GM18907 (cell line): ENCODE measurements around the gene NUDT17.
"Not testable (repeated sequence)": the region's sequence is repeated elsewhere in the genome, so short reads cannot be mapped to it uniquely, and the experiment has no call there.

Experiments used
- ATAC-seq: cut with Tn5 transposase; IDR thresholded peaks from one replicate; pipeline ENCODE4 v1.9.1; 2021; ENCODE audit warnings: mild to moderate bottlenecking, moderate library complexity; ENCODE audit not compliant: unreplicated experiment

NUDT17 gene

GRCh38 chr1:145845514-145846161, at the start of gene NUDT17:
TSS of gene NUDT17 (plus strand) at chr1:145845630. CDS start at chr1:145845641, 11 bp downstream.
- peak; percentile 59 for ATAC-seq

- ATAC-seq = no peak
These were observed 48.7 kb upstream of the NUDT17 start for GRCh38 chr1:145796753-145797152.

- ATAC-seq = no peak
These were observed 45.6 kb upstream of the NUDT17 start for GRCh38 chr1:145799806-145800205.

GRCh38 chr1:145804235-145805045, 41.0 kb upstream of the NUDT17 start:
- no peak for ATAC-seq

GRCh38 chr1:145805057-145805456, 40.4 kb upstream of the NUDT17 start:
- ATAC-seq = no peak

- no peak for ATAC-seq
These were observed 39.0 kb upstream of the NUDT17 start for GRCh38 chr1:145806408-145806807.

- no peak for ATAC-seq
These were observed 38.6 kb upstream of the NUDT17 start for GRCh38 chr1:145806844-145807243.

- ATAC-seq = not testable (repeated sequence)
These were observed 32.2 kb upstream of the NUDT17 start for GRCh38 chr1:145812977-145813810.

GRCh38 chr1:145818095-145818494, 27.3 kb upstream of the NUDT17 start:
- ATAC-seq = peak; percentile 45

- not testable (repeated sequence) for ATAC-seq
These were observed 22.6 kb upstream of the NUDT17 start for GRCh38 chr1:145822779-145823331.

GRCh38 chr1:145823565-145824498, 21.6 kb upstream of the NUDT17 start, which contains the start of the genes POLR3C and RNF115:
TSS of gene POLR3C (plus strand) at chr1:145824200. CDS start at chr1:145825777, 1,577 bp downstream.
TSS of gene RNF115 (minus strand) at chr1:145824095. CDS start at chr1:145823873, 222 bp downstream.
- ATAC-seq = peak; percentile 84

- no peak for ATAC-seq
These were observed 21.0 kb upstream of the NUDT17 start for GRCh38 chr1:145824499-145824842.

- ATAC-seq = no peak
These were observed 19.4 kb upstream of the NUDT17 start for GRCh38 chr1:145826030-145826429.

GRCh38 chr1:145827966-145828365, 17.5 kb upstream of the NUDT17 start:
- no peak for ATAC-seq

GRCh38 chr1:145828367-145829026, 16.9 kb upstream of the NUDT17 start:
- no peak for ATAC-seq

GRCh38 chr1:145830810-145831209, 14.6 kb upstream of the NUDT17 start:
- not testable (repeated sequence) for ATAC-seq

- ATAC-seq = no peak
These were observed 7.8 kb upstream of the NUDT17 start for GRCh38 chr1:145837656-145838055.

- no peak for ATAC-seq
These were observed 2.4 kb upstream of the NUDT17 start for GRCh38 chr1:145843031-145843430.

GRCh38 chr1:145845144-145845513, 301 bp upstream of the NUDT17 start:
- peak; percentile 82 for ATAC-seq
